ENCODE results near the gene NDUFB5.
A peak's percentile ranks its signal among the peaks of the same experiment; 100 is the strongest.
"Not testable (repeated sequence)": the region's sequence is repeated elsewhere in the genome, so short reads cannot be mapped to it uniquely, and the experiment has no call there.

Gene NDUFB5

GRCh38 chr3:179630753-179631451 is 26.3 kb downstream of the NDUFB5 start:
- no peak for DNase-seq (ENCODE audit: low spot score)

GRCh38 chr3:179640469-179640868 is 35.9 kb downstream of the NDUFB5 start:
- DNase-seq (ENCODE audit: low spot score), result no peak

- no peak for DNase-seq (ENCODE audit: low spot score)
Observed at GRCh38 chr3:179642871-179643270, 38.3 kb downstream of the NDUFB5 start.

GRCh38 chr3:179643837-179644236 is 39.2 kb downstream of the NDUFB5 start:
- not testable (repeated sequence) for DNase-seq (ENCODE audit: low spot score)

- DNase-seq (ENCODE audit: low spot score), result no peak
Observed at GRCh38 chr3:179646177-179646576, 41.6 kb downstream of the NDUFB5 start.

- no peak for DNase-seq (ENCODE audit: low spot score)
Observed at GRCh38 chr3:179651687-179652446, 47.3 kb downstream of the NDUFB5 start.

GRCh38 chr3:179652447-179653095 is 48.0 kb downstream of the NDUFB5 start, which contains the start of gene USP13:
Gene USP13 (plus strand): TSS chr3:179653040. CDS start chr3:179653226, 186 bp downstream.
- DNase-seq (ENCODE audit: low spot score), result peak; percentile 64

- DNase-seq (ENCODE audit: low spot score), result peak; percentile 58
Observed at GRCh38 chr3:179653096-179653797, 48.7 kb downstream of the NDUFB5 start.

GRCh38 chr3:179655236-179655635 is 50.6 kb downstream of the NDUFB5 start:
- no peak for DNase-seq (ENCODE audit: low spot score)

- DNase-seq (ENCODE audit: low spot score), result no peak
Observed at GRCh38 chr3:179658606-179659005, 54.0 kb downstream of the NDUFB5 start.

GRCh38 chr3:179660872-179661271 is 56.3 kb downstream of the NDUFB5 start:
- no peak for DNase-seq (ENCODE audit: low spot score)

- no peak for DNase-seq (ENCODE audit: low spot score)
Observed at GRCh38 chr3:179661777-179662176, 57.2 kb downstream of the NDUFB5 start.

GRCh38 chr3:179663093-179663492 is 58.5 kb downstream of the NDUFB5 start:
- no peak for DNase-seq (ENCODE audit: low spot score)

- DNase-seq (ENCODE audit: low spot score), result no peak
Observed at GRCh38 chr3:179666030-179666429, 61.4 kb downstream of the NDUFB5 start.

GRCh38 chr3:179666436-179667035 is 61.9 kb downstream of the NDUFB5 start:
- no peak for DNase-seq (ENCODE audit: low spot score)

GRCh38 chr3:179668429-179668828 is 63.8 kb downstream of the NDUFB5 start:
- no peak for DNase-seq (ENCODE audit: low spot score)

GRCh38 chr3:179670311-179670710 is 65.7 kb downstream of the NDUFB5 start:
- no peak for DNase-seq (ENCODE audit: low spot score)

GRCh38 chr3:179671309-179671708 is 66.7 kb downstream of the NDUFB5 start:
- no peak for DNase-seq (ENCODE audit: low spot score)

GRCh38 chr3:179671747-179672242 is 67.2 kb downstream of the NDUFB5 start:
- DNase-seq (ENCODE audit: low spot score), result no peak

GRCh38 chr3:179672918-179673317 is 68.3 kb downstream of the NDUFB5 start:
- no peak for DNase-seq (ENCODE audit: low spot score)

- no peak for DNase-seq (ENCODE audit: low spot score)
Observed at GRCh38 chr3:179673523-179673922, 68.9 kb downstream of the NDUFB5 start.

GRCh38 chr3:179676081-179676480 is 71.5 kb downstream of the NDUFB5 start:
- no peak for DNase-seq (ENCODE audit: low spot score)

Measured in CD4-positive, alpha-beta T cell treated with Interleukin-2 at 100 ng/mL for 4 hours (primary cell).